Testis (tissue), 3 donors: ENCODE measurements around the gene PDE10A. TPM values are rescaled to one million over a fixed set of nuclear protein-coding genes. Genes with fewer than 3 reads are reported as not detected.

ENCODE experiments used
- DNase-seq: peaks from one replicate; pipeline ENCODE4 v3.0.0-alpha.2; 2019
- H3K27ac ChIP-seq, 2 donors: fragments of 200-600 bp; sonication (generic); one replicate each; pipeline ENCODE4 v1.5.1; 2019
- H3K27me3 ChIP-seq: fragments of 200-600 bp; sonication (generic); one replicate; pipeline ENCODE4 v1.5.1; 2019
- H3K36me3 ChIP-seq: fragments of 200-600 bp; sonication (generic); one replicate; pipeline ENCODE4 v1.5.1; 2017; ENCODE audit warnings: low read depth; ENCODE audit errors: missing control alignments
- H3K4me1 ChIP-seq: fragments of 200-600 bp; sonication (generic); one replicate; pipeline ENCODE4 v1.5.1; 2019
- H3K4me3 ChIP-seq, 2 donors: fragments of 200-600 bp; sonication (generic); one replicate each; pipeline ENCODE4 v1.5.1; 2017 to 2019
- H3K9me3 ChIP-seq: fragments of 200-600 bp; sonication (generic); one replicate; pipeline ENCODE4 v1.5.1; 2017
- CTCF ChIP-seq, 3 experiments: fragments of 450-650 bp in 2 of 3; fragments of 200-600 bp in 1 of 3; sonication (generic) in 1 of 3; IDR thresholded peaks; one replicate each; pipeline ENCODE4 v1.5.1; 2016 to 2019; ENCODE audit warnings: antibody characterized with exemption in 3 of 3, mild to moderate bottlenecking in 2 of 3, moderate library complexity in 1 of 3
- POLR2A ChIP-seq: fragments of 450-650 bp; IDR thresholded peaks from one replicate; pipeline ENCODE4 v1.6.1; 2017; ENCODE audit warnings: antibody characterized with exemption, mild to moderate bottlenecking, moderate library complexity
- WGBS, 2 donors: methylation state at CpG; one replicate each; pipeline ENCODE4 v1.1.5; 2018; 5-methylcytosine and 5-hydroxymethylcytosine counted together
- intact Hi-C: fragments of 100-400 bp; cut with DNase I; formaldehyde crosslinking; loops from one replicate; pipeline ENCODE4 v1.15.1; 2023; ENCODE audit warnings: low total_unique reads
- polyA plus RNA-seq: library from polyadenylated mRNA; stranded (reverse); fragments of 350-450 nt; fragmentation: Illumina TruSeq; extraction: RNeasy Lipid Tissue Mini Kit (QIAGEN cat#74804); gene quantifications from one replicate; pipeline ENCODE4 v1.2.3, GENCODE V29; 2014; ENCODE audit warnings: low read depth, low replicate concordance; ENCODE audit not compliant: insufficient read depth
- total RNA-seq, 2 donors: library from RNA; depleted of rRNA; stranded (reverse); fragments of >200 nt; gene quantifications; one replicate each; pipeline ENCODE4 v1.2.3, GENCODE V29; 2016

PDE10A gene
- total and polyA plus RNA-seq, 3 donors from 2014 or later = 15.5 to 22.0 (median 18.0) TPM

GRCh38 chr6:165585060-165585459 is 78.0 kb downstream of the PDE10A start:
- Histone ChIP-seq H3K36me3 (no peaks in the 10 kb centered on the region), H3K9me3 (no peaks in the 10 kb centered on the region), H3K27ac (no peak overlapping the region), H3K4me3 (no peak overlapping the region), H3K4me1 (no peaks in the 10 kb centered on the region), H3K27me3 (no peaks in the 10 kb centered on the region)
- DNase-seq = no peak
- TF ChIP-seq CTCF (IDR thresholded peaks at IDR 0.05) (no peak), POLR2A (no peak)
- intact Hi-C loops = no loop called here

- Histone ChIP-seq H3K27me3 (no peaks in the 10 kb centered on the region), H3K36me3 (no peaks in the 10 kb centered on the region), H3K4me3 (no peak overlapping the region), H3K9me3 (no peaks in the 10 kb centered on the region), H3K27ac (no peak overlapping the region), H3K4me1 (no peaks in the 10 kb centered on the region)
- 78 to 91% methylated on average over 1 of the region's 1 CpG for WGBS, 2 donors
- TF ChIP-seq POLR2A (no peak), CTCF (IDR thresholded peaks at IDR 0.05) (no peak)
- DNase-seq = no peak
- intact Hi-C loops = no loop called here
Observed at GRCh38 chr6:165584541-165584940, 78.5 kb downstream of the PDE10A start.

DNA sequence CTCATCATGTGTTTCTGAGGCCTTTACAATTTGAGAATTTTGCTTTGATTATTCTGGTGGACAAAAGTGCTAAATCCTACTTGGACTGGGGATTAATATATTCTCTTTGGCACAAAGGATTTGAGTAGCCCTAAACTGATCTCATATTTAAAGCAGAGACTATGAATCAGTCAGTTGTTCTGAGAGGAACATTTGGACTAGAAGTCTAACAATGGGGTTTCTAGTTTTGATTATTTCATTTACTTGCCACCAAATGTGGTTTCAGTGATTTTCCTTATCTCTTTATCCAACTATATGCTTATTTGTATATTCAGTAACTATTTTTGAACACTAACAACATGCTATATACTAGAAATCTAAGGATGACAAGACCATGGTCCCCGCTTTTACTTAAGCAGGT is 81.4 kb downstream of the PDE10A start:
- Histone ChIP-seq H3K36me3 (no peaks in the 10 kb centered on the region), H3K4me3 (no peak overlapping the region), H3K27ac (no peak overlapping the region), H3K27me3 (no peaks in the 10 kb centered on the region), H3K9me3 (no peaks in the 10 kb centered on the region), H3K4me1 (no peaks in the 10 kb centered on the region)
- 93 to 97% methylated on average over 1 of the region's 1 CpG for WGBS, 2 donors
- no peak for DNase-seq
- intact Hi-C loops = no loop called here
- TF ChIP-seq POLR2A (no peak), CTCF (IDR thresholded peaks at IDR 0.05) (no peak)

DNA sequence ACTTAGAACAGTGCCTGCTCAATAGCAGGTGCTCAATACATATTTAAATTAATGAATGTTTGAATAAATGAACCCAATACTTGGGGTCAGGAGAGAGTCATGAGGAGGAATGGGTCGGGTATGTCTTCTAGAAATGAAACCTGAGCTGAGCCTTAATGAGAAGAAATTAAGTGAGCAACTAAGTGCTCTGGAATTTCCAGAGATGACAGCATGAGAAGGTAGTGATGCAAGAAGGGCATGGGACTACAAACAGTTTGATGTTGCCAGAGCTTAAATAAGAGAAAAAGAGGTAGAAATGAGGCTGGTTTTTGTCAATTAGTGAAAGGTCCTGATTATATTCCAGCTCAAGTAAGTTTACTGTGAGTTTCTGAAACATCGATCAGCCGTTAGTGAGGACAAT is 82.9 kb downstream of the PDE10A start:
- H3K27ac ChIP-seq = no peak overlapping the region
- no peaks in the 10 kb centered on the region for H3K36me3 ChIP-seq
- intact Hi-C loops = no loop called here
- H3K4me3 ChIP-seq = no peak overlapping the region
- TF ChIP-seq POLR2A (no peak), CTCF (IDR thresholded peaks at IDR 0.05) (no peak)
- H3K9me3 ChIP-seq = no peaks in the 10 kb centered on the region
- no peaks in the 10 kb centered on the region for H3K27me3 ChIP-seq
- no peak for DNase-seq
- H3K4me1 ChIP-seq = no peaks in the 10 kb centered on the region
- WGBS, 2 donors = 91 to 94% methylated on average over 3 of the region's 3 CpGs

DNA sequence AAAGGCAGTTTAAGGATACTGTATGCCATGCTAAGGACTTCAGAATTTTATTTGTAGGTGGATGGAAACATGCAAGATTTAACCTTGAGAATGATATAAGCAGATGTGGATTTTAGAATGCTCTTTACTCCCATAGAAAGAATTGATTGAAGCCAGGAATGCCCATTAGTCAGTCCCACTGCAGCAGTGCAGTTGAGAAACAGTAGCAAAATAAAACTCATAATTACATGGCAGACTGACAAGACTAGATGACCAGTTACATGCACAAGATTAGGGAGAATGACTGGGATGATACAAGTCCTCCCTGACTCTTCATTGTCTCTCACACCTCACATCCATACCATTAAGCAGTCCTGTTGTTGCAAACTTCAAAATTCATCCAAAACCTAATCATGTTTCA is 83.9 kb downstream of the PDE10A start:
- H3K36me3 ChIP-seq = no peaks in the 10 kb centered on the region
- H3K4me1 ChIP-seq = no peaks in the 10 kb centered on the region
- no peaks in the 10 kb centered on the region for H3K9me3 ChIP-seq
- intact Hi-C loops = no loop called here
- no peaks in the 10 kb centered on the region for H3K27me3 ChIP-seq
- H3K4me3 ChIP-seq = no peak overlapping the region
- TF ChIP-seq POLR2A = no peak
- no peak for TF ChIP-seq CTCF (IDR thresholded peaks at IDR 0.05)
- no peak overlapping the region for H3K27ac ChIP-seq
- DNase-seq = no peak
